Measurements from ENCODE around the gene GPR142. TPM values are rescaled to one million over a fixed set of nuclear protein-coding genes. Genes with fewer than 3 reads are reported as not detected.
"Not testable (repeated sequence)": the region's sequence is repeated elsewhere in the genome, so short reads cannot be mapped to it uniquely, and the experiment has no call there.

GPR142 gene
- polyA plus RNA-seq, 4 donors: 0.11 to 0.40 (median 0.18) TPM; not detected in 1

GRCh38 chr17:74390680-74391653 lies 23.7 kb downstream of the GPR142 start:
- DNase-seq (ENCODE audit: low read depth in 4 of 4, low spot score in 2 of 4): no peak

- no peak for DNase-seq (ENCODE audit: low read depth in 4 of 4, low spot score in 2 of 4)
These were observed 24.5 kb downstream of the GPR142 start for GRCh38 chr17:74391771-74392170.

- no peak for DNase-seq (ENCODE audit: low read depth in 4 of 4, low spot score in 2 of 4)
These were observed 25.5 kb downstream of the GPR142 start for GRCh38 chr17:74392848-74393247.

DNA sequence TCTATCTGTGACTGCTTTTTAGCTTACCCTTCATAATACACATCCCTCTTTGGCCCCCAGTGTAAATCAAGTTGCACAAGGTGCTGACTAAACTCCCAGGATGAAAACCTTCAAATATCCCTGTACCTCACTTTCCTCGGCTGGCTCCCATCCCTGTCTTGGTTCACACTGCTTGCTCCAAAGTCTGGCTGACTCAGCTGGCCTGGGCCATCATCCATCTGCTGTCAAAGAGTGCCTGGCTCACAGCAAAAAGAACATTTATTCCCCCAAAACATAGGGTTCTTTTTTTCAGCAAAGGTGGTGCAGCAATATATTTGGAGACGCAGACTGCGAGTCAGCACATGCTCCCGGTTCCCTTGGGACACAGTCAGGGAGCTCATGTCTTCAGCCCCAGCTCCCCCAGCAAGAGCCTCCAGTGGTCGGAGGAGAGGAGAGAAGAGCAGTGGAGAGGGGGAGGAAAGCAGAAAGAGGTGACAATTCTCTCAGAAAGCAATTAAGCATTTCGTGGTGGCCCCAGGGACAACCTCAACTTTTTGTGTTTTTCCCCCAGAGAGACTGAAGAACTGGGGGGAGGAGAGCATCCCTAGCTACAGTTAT lies 26.1 kb downstream of the GPR142 start:
- no peak for DNase-seq (ENCODE audit: low read depth in 4 of 4, low spot score in 2 of 4)

- DNase-seq (ENCODE audit: low read depth in 4 of 4, low spot score in 2 of 4): no peak
These were observed 27.1 kb downstream of the GPR142 start for GRCh38 chr17:74394275-74394950.

DNA sequence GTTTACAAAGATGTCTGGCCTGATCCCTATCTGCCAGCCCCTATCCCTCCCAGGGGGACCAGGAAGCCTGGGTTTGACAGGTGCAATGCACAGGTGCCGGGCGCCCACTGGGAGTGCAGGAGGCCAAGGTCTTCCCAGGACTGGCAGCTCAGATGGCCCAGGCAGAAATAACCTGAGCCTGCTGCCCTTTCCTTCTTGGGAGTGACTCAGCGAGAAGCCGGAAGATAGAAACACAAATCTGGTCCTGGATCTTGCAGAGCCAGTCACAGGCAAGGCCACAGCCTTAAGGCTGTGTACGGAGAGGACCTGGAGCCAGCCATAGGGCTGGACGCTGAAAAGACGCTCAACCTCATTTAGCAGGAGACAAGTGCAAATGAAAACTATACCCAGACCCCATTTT lies 27.7 kb downstream of the GPR142 start:
- no peak for DNase-seq (ENCODE audit: low read depth in 4 of 4, low spot score in 2 of 4)

DNA sequence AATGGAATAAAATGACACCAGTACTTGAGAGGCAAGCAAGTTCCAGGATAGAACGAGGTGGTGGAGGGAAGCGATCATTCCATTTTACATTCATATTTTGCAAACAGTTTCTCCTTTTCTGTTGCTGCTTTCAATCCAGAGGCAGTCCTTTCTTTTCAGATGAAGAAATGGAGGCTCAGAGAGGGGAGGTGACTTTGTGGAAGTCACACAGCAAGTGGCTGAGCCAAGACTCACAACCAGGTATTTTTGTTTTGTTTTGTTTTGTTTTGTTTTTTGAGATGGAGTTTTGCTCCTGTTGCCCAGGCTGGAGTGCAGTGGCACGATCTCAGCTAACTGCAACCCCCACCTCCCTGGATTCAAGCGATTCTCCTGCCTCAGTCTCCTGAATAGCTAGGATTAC lies 29.3 kb downstream of the GPR142 start:
- no peak for DNase-seq (ENCODE audit: low read depth in 4 of 4, low spot score in 2 of 4)

GRCh38 chr17:74402048-74402447 lies 34.7 kb downstream of the GPR142 start:
- no peak for DNase-seq (ENCODE audit: low read depth in 4 of 4, low spot score in 2 of 4)

DNA sequence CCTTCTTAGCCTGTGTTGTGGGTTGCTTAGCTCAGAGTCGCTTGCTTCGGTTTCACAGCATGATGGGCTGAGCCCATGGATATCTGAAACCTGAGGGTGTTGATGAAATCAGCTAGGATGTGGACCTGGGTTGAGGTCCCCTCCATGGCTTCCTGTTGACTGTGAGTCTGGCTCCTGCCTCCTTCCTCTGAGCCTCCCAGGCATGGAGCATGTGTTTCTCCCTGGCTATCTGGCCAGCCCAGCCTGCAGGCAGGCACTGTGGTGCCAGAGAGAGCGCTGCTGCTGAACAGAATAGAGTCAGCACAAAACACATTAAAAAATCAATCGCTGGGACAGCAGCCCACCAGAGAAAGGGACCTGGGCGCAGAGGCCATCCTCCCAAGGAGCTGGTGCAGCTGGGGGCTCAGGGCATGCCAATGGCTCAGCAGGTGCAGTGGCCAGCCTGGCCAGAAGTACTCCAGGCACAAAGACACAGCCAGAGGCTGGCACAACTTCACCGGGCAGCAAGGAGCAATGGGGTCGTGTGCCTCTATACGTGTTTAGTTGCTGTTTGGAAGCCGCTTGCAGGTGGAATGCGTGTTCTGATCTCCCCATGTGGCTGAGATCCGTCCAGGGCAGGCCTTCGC lies 36.3 kb downstream of the GPR142 start:
- no peak for DNase-seq (ENCODE audit: low read depth in 4 of 4, low spot score in 2 of 4)

DNA sequence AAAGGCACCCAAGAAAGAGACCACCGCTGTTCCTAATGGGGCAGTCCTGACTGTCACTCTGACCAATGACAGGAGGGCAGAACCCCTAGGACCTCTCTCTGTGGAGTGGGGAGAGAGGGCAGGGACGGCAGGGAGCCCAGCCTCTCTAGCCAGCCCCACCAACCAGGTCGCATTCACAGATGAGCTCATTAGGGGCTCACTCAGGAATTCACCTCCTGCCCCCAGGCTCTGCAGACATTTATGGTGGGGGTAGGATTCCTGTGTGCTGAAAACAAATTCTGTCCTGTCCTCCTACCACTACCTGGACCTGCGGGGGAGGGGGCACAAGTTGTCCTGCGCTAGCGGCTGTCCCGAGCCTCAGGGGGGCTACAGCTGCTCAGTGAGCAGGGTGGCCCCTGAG lies 36.9 kb downstream of the GPR142 start:
- no peak for DNase-seq (ENCODE audit: low read depth in 4 of 4, low spot score in 2 of 4)

- DNase-seq (ENCODE audit: low read depth in 4 of 4, low spot score in 2 of 4): no peak
These were observed 37.5 kb downstream of the GPR142 start for GRCh38 chr17:74404789-74405188.

- not testable (repeated sequence) for DNase-seq (ENCODE audit: low read depth in 4 of 4, low spot score in 2 of 4)
These were observed 38.0 kb downstream of the GPR142 start for GRCh38 chr17:74405311-74405710.

GRCh38 chr17:74407384-74407783 lies 40.1 kb downstream of the GPR142 start:
- DNase-seq (ENCODE audit: low read depth in 4 of 4, low spot score in 2 of 4): no peak

DNA sequence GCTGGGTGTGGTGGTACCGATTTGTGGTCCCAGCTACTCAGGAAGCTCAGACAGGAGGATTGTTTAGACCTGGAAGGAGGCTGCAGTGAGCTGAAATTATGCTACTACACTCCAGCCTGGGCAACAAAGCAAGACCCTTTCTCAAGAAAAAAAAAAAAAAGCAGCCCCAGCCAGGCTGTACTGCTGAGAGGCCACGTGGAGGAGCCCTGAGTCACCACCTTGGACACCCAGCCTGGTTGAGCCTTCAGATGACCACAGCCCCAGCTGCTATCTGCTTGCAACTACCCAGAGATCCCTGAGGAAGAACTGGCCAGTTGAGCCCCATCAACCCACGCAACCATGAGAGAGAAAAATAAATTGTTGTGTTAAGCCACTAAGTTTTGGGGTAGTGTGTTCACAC lies 41.0 kb downstream of the GPR142 start:
- DNase-seq (ENCODE audit: low read depth in 4 of 4, low spot score in 2 of 4): no peak

DNA sequence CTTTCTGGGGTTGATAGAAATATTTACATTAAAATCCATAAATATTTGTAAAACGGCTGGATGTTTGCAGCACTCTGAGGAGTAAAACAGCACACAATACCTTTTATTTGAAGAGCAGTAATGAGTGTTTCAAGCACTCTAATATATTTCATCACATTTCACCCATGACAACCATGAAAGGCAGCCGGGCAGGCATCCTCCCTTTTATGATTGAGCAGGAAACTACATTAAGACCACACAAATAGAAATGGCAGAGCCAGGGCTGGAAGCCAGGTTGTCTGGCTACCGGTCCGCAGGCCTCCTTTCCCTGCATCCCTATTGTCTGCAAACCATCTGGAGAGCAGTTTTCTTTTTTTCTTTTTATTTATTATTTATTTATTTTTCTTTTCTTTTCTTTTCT lies 41.5 kb downstream of the GPR142 start:
- DNase-seq (ENCODE audit: low read depth in 4 of 4, low spot score in 2 of 4): no peak

DNA sequence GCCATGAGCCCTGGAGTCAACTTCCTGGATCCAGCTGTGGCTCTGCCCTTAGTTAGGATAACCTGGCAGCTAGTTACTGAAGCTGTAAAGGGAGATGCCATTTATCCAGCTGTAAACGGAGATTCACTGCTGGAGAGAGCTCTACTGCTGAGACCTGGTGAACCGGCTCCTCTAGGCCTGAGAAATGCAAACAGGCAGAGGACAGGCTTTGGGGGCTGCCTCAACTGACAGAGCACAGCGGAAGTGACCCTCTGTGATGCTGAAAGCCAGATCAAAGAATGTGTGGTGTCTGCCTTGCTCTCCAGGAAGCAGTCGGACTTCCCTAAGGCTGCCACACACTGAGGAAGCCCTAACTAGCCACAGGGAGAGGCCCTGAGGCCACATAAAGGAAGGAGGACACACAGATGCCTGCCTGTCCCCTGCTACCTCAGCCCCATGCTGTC lies 42.7 kb downstream of the GPR142 start:
- no peak for DNase-seq (ENCODE audit: low read depth in 4 of 4, low spot score in 2 of 4)

DNA sequence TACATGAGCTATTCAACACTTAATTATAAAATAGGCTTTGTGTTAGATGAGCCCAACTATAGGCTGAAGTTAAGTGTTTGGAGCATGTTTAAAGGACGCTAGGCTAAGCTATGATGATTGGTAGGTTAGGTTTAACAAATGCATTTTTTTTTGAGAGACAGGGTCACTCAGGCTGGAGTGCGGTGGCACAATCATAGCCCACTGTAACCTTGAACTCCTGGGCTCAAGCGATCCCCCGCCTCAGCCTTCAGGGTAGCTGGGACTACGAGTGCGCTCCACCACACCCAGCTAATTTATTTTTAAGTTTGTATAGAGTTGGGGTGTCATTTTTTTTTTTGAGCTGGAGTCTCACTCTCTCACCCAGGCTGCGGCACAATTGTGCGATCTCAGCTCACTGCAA lies 45.3 kb downstream of the GPR142 start:
- DNase-seq (ENCODE audit: low read depth in 4 of 4, low spot score in 2 of 4): no peak

- no peak for DNase-seq (ENCODE audit: low read depth in 4 of 4, low spot score in 2 of 4)
These were observed 46.2 kb downstream of the GPR142 start for GRCh38 chr17:74413491-74413890.

- DNase-seq (ENCODE audit: low read depth in 4 of 4, low spot score in 2 of 4): no peak
These were observed 47.2 kb downstream of the GPR142 start for GRCh38 chr17:74414510-74414909.

- DNase-seq (ENCODE audit: low read depth in 4 of 4, low spot score in 2 of 4): no peak
These were observed 48.5 kb downstream of the GPR142 start for GRCh38 chr17:74415608-74416396.
